ENCODE measurements around the gene MSLN. TPM values are rescaled to one million over a fixed set of nuclear protein-coding genes. Genes with fewer than 3 reads are reported as not detected.

MSLN gene
- polyA plus RNA-seq, 1 of the 3 experiments (the other 2 are of a cell fraction): 0.02 TPM

DNA sequence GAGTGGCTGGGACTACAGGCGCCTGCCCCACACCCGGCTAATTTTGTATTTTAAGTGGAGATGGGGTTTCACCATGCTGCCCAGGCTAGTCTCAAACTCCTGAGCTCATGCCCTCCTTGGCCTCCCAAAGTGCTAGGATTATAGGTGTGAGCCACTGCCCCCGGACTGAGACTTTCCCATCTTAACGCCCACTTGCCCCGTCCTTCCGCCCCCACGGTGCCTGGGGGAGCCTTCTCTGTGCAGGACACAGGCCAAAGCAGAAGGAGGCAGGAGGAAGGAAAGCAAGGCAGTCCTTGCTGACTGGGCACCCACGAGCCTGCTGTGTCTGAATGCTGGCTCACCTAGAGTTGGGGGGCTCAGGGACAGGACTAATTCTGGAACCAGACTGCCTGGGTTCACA lies 57.6 kb downstream of the MSLN start:
- no peaks in the 10 kb centered on the region for H3F3A ChIP-seq (replicated peaks; ENCODE audit: insufficient read depth)
- H3K9me3 ChIP-seq: no peaks in the 10 kb centered on the region
- no peaks in the 10 kb centered on the region for H3K79me2 ChIP-seq (ENCODE audit: insufficient read depth)
- H3K4me3 ChIP-seq (ENCODE audit: low read depth in 2 of 2, low read length in 1 of 2): no peak overlapping the region
- peaks cover 0 to 3% of the 10 kb centered on the region in 2 experiments; a peak in 1 of 4 replicates for H3K4me1 ChIP-seq (ENCODE audit: control insufficient read depth in 1 of 2, insufficient read depth in 2 of 2, low read depth in 1 of 2, low read length in 1 of 2)
- H4K20me1 ChIP-seq (ENCODE audit: insufficient read depth): no peaks in the 10 kb centered on the region
- H2AFZ ChIP-seq (ENCODE audit: low read depth): no peak overlapping the region
- H3K27me3 ChIP-seq (ENCODE audit: insufficient read depth): peaks cover 46% of the 10 kb centered on the region
- H3K36me3 ChIP-seq (replicated peaks in 1 of 2; ENCODE audit: control insufficient read depth in 1 of 2, insufficient read depth in 2 of 2, low read length in 1 of 2): no peaks in the 10 kb centered on the region
- CTCF ChIA-PET: interaction anchor here (10.1 kb wide), 1 partner anchor 238 kb away, joined by 61 read pairs; no protein-coding TSS in a partner anchor
- DNase-seq: no peak
- TF ChIP-seq MXI1 (IDR thresholded peaks at IDR 0.05; ENCODE audit: low read depth, low read length) (no peak), EZH2phosphoT487 (IDR thresholded peaks at IDR 0.05; ENCODE audit: borderline replicate concordance, low read depth) (no peak), JUND (IDR thresholded peaks at IDR 0.05) (no peak), USF2 (IDR thresholded peaks at IDR 0.05; ENCODE audit: borderline replicate concordance, low read depth, low read length) (no peak), RAD21 (IDR thresholded peaks at IDR 0.05; ENCODE audit: low read length) (no peak), RFX5 (IDR thresholded peaks at IDR 0.05; ENCODE audit: low read length) (no peak), TCF12 (IDR thresholded peaks at IDR 0.05) (no peak), GATA2 (CRISPR knock-in tag; IDR thresholded peaks at IDR 0.05) (no peak), ZBTB33 (IDR thresholded peaks at IDR 0.05; ENCODE audit: borderline replicate concordance, low read depth) (no peak)
- TF ChIP-seq, protein P1, sequence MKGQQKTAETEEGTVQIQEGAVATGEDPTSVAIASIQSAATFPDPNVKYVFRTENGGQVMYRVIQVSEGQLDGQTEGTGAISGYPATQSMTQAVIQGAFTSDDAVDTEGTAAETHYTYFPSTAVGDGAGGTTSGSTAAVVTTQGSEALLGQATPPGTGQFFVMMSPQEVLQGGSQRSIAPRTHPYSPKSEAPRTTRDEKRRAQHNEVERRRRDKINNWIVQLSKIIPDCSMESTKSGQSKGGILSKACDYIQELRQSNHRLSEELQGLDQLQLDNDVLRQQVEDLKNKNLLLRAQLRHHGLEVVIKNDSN (IDR thresholded peaks at IDR 0.05; ENCODE audit: borderline replicate concordance, low read depth): no peak
- TF ChIP-seq, protein P2, sequence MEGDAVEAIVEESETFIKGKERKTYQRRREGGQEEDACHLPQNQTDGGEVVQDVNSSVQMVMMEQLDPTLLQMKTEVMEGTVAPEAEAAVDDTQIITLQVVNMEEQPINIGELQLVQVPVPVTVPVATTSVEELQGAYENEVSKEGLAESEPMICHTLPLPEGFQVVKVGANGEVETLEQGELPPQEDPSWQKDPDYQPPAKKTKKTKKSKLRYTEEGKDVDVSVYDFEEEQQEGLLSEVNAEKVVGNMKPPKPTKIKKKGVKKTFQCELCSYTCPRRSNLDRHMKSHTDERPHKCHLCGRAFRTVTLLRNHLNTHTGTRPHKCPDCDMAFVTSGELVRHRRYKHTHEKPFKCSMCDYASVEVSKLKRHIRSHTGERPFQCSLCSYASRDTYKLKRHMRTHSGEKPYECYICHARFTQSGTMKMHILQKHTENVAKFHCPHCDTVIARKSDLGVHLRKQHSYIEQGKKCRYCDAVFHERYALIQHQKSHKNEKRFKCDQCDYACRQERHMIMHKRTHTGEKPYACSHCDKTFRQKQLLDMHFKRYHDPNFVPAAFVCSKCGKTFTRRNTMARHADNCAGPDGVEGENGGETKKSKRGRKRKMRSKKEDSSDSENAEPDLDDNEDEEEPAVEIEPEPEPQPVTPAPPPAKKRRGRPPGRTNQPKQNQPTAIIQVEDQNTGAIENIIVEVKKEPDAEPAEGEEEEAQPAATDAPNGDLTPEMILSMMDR (IDR thresholded peaks at IDR 0.05): no peak
- POLR2A ChIA-PET: no interaction called here
- no peaks in the 10 kb centered on the region for H3K9me2 ChIP-seq
- 46% methylated on average over 3 of the region's 8 CpGs for WGBS (ENCODE audit: low lambda C conversion rate)
- H3K4me2 ChIP-seq: no peak overlapping the region
- no peak overlapping the region for H3K27ac ChIP-seq (ENCODE audit: low read depth in 2 of 2, low read length in 1 of 2)
- H3K9ac ChIP-seq: no peak overlapping the region

Small RNA genes lying within 50 kb of the gene (small RNA-seq; reads per million reads assigned to genes)
- 0 reads per million in 7 experiments for gene MIR662

Other genes starting within 250 kb of the MSLN start
- gene CAPN15, start 233.0 kb upstream of the MSLN start, polyA plus RNA-seq (2012; rRNA removed): 19.5 and 22.9 TPM in 2 replicates
- gene PRR35, start 200.3 kb upstream of the MSLN start, polyA plus RNA-seq (2012; rRNA removed): not detected in 2 replicates
- 0.69 and 0.70 TPM in 2 replicates for gene NHLRC4, start 193.7 kb upstream of the MSLN start, polyA plus RNA-seq (2012; rRNA removed)
- 38.7 and 41.0 TPM in 2 replicates for gene PIGQ, start 190.8 kb upstream of the MSLN start, polyA plus RNA-seq (2012; rRNA removed)
- gene RAB40C, start 170.7 kb upstream of the MSLN start, polyA plus RNA-seq (2012; rRNA removed): 12.1 and 13.0 TPM in 2 replicates
- 0.10 and 0.16 TPM in 2 replicates for gene WFIKKN1, start 129.7 kb upstream of the MSLN start, polyA plus RNA-seq (2012; rRNA removed)
- 158 and 167 TPM in 2 replicates for gene METTL26, start 124.4 kb upstream of the MSLN start, polyA plus RNA-seq (2012; rRNA removed)
- gene MCRIP2, start 118.9 kb upstream of the MSLN start, polyA plus RNA-seq (2012; rRNA removed): 34.0 and 36.9 TPM in 2 replicates
- 30.5 and 32.0 TPM in 2 replicates for gene WDR90, start 111.4 kb upstream of the MSLN start, polyA plus RNA-seq (2012; rRNA removed)
- gene RHOT2, start 92.6 kb upstream of the MSLN start, polyA plus RNA-seq (2012; rRNA removed): 229 and 255 TPM in 2 replicates
- gene RHBDL1, start 85.1 kb upstream of the MSLN start, polyA plus RNA-seq (2012; rRNA removed): 4.1 and 6.8 TPM in 2 replicates
- gene STUB1, start 80.3 kb upstream of the MSLN start, polyA plus RNA-seq (2012; rRNA removed): 268 and 323 TPM in 2 replicates
- gene JMJD8, start 76.4 kb upstream of the MSLN start, polyA plus RNA-seq (2012; rRNA removed): 49.2 and 67.0 TPM in 2 replicates
- 5.0 and 6.4 TPM in 2 replicates for gene WDR24, start 70.3 kb upstream of the MSLN start, polyA plus RNA-seq (2012; rRNA removed)
- 17.7 and 19.8 TPM in 2 replicates for gene FBXL16, start 54.9 kb upstream of the MSLN start, polyA plus RNA-seq (2012; rRNA removed)
- gene METRN, start 45.6 kb upstream of the MSLN start, polyA plus RNA-seq (2012; rRNA removed): 52.4 and 59.7 TPM in 2 replicates
- 49.5 and 57.4 TPM in 2 replicates for gene ANTKMT, start 39.6 kb upstream of the MSLN start, polyA plus RNA-seq (2012; rRNA removed)
- gene CCDC78, start 34.3 kb upstream of the MSLN start, polyA plus RNA-seq (2012; rRNA removed): 15.4 and 18.8 TPM in 2 replicates
- gene HAGHL, start 33.6 kb upstream of the MSLN start, polyA plus RNA-seq (2012; rRNA removed): 60.6 and 65.5 TPM in 2 replicates
- gene CIAO3, start 19.7 kb upstream of the MSLN start, polyA plus RNA-seq (2012; rRNA removed): 14.4 TPM in 2 replicates
- gene RPUSD1, start 27.6 kb downstream of the MSLN start, polyA plus RNA-seq (2012; rRNA removed): 27.7 and 29.9 TPM in 2 replicates
- gene CHTF18, start 27.9 kb downstream of the MSLN start, polyA plus RNA-seq (2012; rRNA removed): 17.7 and 18.0 TPM in 2 replicates
- gene GNG13, start 40.0 kb downstream of the MSLN start, polyA plus RNA-seq (2012; rRNA removed): not detected in 2 replicates
- 5.7 and 8.2 TPM in 2 replicates for gene LMF1, start 210.2 kb downstream of the MSLN start, polyA plus RNA-seq (2012; rRNA removed)
- gene SOX8, start 221.0 kb downstream of the MSLN start, polyA plus RNA-seq (2012; rRNA removed): not detected in 2 replicates